WI38 (cell line): ENCODE results near the gene SNAI3.

Source experiments
- H3K4me3 ChIP-seq: 2 replicates; pipeline ENCODE4 v1.5.1; 2011; ENCODE audit warnings: low read depth, mild to moderate bottlenecking, control low read depth, low read length
- TF ChIP-seq, protein P1 (sequence below): IDR thresholded peaks from 2 replicates; pipeline ENCODE4 v1.5.1; 2012; ENCODE audit warnings: low read depth, mild to moderate bottlenecking, control low read depth, low read length

The SNAI3 gene

DNA sequence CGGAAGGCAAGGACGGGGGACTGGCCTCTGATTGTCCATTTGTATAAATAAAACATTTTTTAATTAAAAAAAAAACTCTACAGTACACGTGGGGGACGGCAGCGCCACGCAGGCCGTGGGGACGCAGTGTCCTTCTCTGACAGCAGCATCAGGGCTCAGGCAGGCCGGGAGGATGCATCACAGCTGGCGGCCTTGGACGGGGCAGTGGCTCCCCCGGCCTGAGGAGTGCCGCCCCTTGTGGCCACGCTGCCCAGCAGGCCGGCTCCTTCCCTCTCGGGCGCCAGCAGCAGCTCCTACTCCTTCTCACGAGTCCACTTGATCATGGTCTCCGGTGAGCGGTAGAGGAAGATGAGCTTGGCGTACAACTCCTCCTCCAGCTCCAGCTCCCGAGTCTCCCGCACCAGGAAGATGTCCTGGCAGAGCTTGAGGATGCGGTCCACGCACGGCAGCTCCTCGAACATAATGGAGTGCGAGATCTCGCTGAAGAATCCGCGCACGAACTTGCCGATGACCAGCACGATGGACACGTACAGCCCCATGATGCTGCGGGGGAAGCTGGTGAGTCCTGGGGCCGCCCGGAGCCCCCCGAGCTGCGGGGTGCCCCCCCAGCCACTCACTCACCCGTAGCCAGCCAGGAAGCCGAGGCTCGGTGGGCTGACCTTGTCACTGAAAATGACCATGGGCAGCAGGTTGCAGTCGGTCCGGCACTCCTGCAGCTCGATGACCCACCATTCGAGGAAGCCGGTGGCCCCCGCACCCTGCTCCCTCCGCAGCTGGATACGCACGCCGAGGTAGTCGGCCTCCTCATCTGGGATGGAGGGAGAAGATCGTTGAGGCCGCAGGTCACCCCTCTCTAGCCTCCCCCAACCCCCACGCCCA is 29.2 kb upstream of the SNAI3 start:
- TF ChIP-seq, protein P1, sequence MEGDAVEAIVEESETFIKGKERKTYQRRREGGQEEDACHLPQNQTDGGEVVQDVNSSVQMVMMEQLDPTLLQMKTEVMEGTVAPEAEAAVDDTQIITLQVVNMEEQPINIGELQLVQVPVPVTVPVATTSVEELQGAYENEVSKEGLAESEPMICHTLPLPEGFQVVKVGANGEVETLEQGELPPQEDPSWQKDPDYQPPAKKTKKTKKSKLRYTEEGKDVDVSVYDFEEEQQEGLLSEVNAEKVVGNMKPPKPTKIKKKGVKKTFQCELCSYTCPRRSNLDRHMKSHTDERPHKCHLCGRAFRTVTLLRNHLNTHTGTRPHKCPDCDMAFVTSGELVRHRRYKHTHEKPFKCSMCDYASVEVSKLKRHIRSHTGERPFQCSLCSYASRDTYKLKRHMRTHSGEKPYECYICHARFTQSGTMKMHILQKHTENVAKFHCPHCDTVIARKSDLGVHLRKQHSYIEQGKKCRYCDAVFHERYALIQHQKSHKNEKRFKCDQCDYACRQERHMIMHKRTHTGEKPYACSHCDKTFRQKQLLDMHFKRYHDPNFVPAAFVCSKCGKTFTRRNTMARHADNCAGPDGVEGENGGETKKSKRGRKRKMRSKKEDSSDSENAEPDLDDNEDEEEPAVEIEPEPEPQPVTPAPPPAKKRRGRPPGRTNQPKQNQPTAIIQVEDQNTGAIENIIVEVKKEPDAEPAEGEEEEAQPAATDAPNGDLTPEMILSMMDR: no peak
- H3K4me3 ChIP-seq: no peak overlapping the region

DNA sequence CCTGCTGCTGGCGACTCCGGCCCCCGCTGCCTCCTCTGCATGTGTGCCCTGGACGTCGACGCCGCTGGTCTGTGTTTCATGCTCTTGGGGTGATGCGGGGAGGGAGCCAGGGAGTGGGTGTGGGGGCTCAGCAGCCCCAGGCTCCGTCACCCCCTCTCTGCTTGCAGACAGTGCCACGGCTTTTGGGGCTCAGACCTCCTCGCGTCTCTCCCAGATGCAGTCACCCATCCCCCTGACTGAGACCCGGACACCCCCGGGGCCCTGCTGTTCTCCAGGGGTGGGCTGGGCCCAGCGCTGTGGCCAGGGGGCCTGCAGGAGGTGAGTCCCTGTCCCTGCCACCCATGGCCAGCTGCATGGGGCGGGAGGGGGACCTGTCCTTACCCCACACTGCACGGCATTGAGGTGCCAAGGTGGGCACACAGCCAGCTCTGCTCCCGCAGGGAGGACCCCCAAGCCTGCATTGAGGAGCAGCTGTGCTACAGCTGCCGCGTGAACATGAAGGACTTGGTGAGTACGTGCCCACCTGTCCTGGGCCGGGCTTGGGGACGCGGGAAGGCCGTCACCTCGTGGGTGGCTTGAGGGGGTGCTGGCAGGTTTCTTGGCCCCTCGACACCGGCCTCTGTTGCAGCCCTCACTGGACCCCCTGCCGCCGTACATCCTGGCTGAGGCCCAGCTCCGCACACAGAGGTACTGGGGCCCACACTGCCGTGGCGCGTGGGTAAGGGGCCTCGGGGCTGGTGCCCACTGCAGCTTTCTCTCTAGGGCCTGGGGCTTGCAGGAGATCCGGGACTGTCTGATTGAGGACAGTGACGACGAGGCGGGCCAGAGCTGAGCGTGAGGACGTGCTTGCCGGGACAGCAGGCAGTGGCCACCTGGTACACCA is 28.4 kb upstream of the SNAI3 start:
- TF ChIP-seq, protein P1: no peak
- no peak overlapping the region for H3K4me3 ChIP-seq

DNA sequence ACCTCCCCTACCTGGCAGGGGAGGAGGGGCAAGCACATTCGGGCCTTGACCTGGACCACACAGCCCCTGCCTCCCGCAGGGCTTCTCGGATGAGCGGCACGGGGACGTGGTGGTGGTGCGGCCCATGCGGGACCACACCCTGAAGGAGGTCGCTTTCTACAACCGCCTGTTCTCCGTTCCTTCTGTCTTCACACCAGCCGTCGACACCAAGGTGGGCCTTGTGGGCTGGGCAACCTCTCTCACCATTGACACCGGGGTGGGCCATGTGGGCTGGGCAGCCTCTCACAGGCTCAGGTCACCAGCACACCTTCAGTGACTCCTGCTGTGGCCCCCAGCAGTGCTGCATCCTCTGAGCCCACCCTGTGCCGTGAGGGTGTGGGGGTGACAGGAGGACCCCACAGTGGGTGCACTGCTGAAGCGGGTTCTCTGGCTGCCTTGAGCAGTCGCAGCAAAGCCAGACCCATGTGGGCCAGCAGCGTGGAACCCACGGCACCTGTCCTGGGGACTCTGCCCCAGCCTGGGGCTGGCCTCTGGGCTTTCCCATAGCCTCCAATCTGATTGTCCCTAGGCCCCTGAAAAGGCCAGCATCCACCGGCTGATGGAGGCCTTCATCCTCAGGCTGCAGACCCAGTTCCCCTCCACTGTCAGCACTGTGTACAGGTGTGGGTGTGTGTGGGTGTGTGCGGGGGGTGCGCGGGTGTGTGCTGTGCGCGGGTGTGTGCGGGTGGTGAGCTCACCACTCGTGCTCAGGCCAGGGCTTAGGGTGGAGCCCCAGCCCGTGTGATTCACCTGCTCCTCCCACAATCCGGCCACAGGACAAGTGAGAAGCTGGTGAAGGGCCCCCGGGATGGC is 27.5 kb upstream of the SNAI3 start:
- no peak overlapping the region for H3K4me3 ChIP-seq
- TF ChIP-seq, protein P1: no peak

DNA sequence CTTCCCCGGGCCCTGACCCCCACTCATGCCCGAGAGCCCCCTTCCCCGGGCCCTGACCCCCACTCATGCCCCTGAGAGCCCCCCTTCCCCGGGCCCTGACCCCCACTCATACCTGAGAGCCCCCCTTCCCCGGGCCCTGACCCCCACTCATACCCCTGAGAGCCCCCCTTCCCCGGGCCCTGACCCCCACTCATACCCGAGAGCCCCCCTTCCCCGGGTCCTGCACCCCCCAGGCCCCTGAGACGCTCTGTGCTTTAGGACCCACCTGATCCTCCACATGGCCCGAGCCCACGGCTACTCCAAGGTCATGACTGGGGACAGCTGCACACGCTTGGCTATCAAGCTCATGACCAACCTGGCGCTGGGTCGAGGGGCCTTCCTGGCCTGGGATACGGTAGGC is 26.7 kb upstream of the SNAI3 start:
- TF ChIP-seq, protein P1: no peak
- no peak overlapping the region for H3K4me3 ChIP-seq

DNA sequence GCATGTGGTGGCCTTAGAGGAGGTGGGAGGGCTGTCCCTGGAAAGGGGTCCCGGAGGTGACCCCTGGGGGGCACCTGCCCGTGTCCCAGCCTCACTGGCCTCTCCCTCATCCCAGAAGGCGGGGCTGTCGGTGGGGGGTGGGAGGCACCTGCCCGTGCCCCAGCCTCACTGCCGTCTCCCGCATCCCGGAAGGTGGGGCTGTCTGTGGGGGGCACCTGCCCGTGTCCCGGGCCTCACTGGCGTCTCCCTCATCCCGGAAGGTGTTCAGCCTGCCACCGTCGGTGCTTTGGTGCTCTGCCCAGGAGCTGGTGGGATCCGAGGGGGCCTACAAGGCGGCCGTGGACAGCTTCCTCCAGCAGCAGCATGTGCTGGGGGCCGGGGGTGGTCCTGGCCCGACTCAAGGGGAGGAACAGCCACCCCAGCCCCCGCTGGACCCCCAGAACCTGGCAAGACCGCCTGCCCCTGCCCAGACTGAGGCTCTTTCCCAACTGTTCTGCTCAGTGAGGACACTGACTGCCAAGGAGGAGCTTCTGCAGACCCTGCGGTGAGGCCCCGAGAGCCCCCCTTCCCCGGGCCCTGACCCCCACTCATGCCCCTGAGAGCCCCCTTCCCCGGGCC is 26.2 kb upstream of the SNAI3 start:
- TF ChIP-seq, protein P1: no peak
- no peak overlapping the region for H3K4me3 ChIP-seq

DNA sequence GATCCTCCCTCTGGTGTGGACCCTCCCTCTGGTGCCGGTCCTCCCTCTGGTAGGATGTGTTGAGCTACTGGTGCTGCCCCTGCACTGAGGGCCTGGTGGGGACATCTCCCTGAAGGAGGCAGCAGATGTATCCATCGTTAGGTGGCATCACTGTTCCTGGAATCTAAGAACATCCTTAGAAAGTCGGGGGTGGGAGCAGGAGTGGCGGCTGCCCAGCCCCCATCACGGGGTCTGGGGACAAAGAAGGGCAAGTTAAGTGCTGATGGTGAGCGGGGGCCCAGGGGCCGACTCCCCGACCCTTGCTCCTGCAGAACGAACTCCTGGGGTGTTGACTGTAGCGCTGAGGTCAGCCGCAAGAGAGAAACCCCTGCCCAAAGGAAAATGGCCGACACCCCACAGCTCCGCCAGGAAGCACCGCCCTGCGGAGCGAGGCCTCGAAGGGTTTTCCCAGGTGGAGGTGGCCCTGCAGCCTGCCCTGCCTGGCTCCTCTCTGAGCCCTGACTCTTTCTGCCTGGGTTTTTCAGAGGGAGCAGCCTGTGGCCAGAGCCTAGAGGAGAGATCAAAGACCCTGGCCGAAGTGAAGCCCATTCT is 25.5 kb upstream of the SNAI3 start:
- TF ChIP-seq, protein P1: no peak

More for the DNA sequence above, 25.5 kb upstream of the SNAI3 start:
- no peak overlapping the region for H3K4me3 ChIP-seq
